IPS DF 19.7 (cell line): ENCODE data around the gene ESRRA.
"Not testable (repeated sequence)": the region's sequence is repeated elsewhere in the genome, so short reads cannot be mapped to it uniquely, and the experiment has no call there.

Source experiments
- DNase-seq: peaks from one replicate; pipeline ENCODE4 v3.0.0-alpha.2; 2013; ENCODE audit warnings: low read depth, low spot score

Gene ESRRA

GRCh38 chr11:64291752-64292459 is 13.4 kb upstream of the ESRRA start:
- DNase-seq: no peak

GRCh38 chr11:64292460-64293254 is 12.7 kb upstream of the ESRRA start:
- DNase-seq: no peak

GRCh38 chr11:64294774-64295173 is 10.6 kb upstream of the ESRRA start:
- DNase-seq: no peak

GRCh38 chr11:64295760-64296159 is 9.6 kb upstream of the ESRRA start:
- DNase-seq: no peak

- DNase-seq: no peak
Observed at GRCh38 chr11:64296236-64296635, 9.1 kb upstream of the ESRRA start.

GRCh38 chr11:64296830-64297698 is 8.3 kb upstream of the ESRRA start:
- DNase-seq: no peak

- DNase-seq: no peak
Observed at GRCh38 chr11:64297699-64298358, 7.5 kb upstream of the ESRRA start.

- DNase-seq: no peak
Observed at GRCh38 chr11:64298966-64299846, 6.1 kb upstream of the ESRRA start.

GRCh38 chr11:64299847-64300648 is 5.3 kb upstream of the ESRRA start, which contains the start of gene CATSPERZ:
CATSPERZ (plus strand) TSS chr11:64300358; CDS start chr11:64300411, 53 bp downstream.
- DNase-seq: no peak

GRCh38 chr11:64303109-64304031 is 2.0 kb upstream of the ESRRA start:
- DNase-seq: no peak

- DNase-seq: no peak
Observed at GRCh38 chr11:64304032-64304315, 1.4 kb upstream of the ESRRA start.

GRCh38 chr11:64304316-64305072 is 830 bp upstream of the ESRRA start:
- peak; percentile 90 for DNase-seq

GRCh38 chr11:64305691-64306562 is 603 bp downstream of the ESRRA start:
- DNase-seq: no peak

GRCh38 chr11:64306563-64306875 is 1.2 kb downstream of the ESRRA start:
- no peak for DNase-seq

- DNase-seq: no peak
Observed at GRCh38 chr11:64306876-64307622, 1.7 kb downstream of the ESRRA start.

GRCh38 chr11:64307795-64308194 is 2.5 kb downstream of the ESRRA start:
- not testable (repeated sequence) for DNase-seq
